Upper lobe of right lung (tissue), 1 donor: ENCODE data around the gene SRSF3. TPM values are rescaled to one million over a fixed set of nuclear protein-coding genes. Genes with fewer than 3 reads are reported as not detected.
A peak's percentile ranks its signal among the peaks of the same experiment; 100 is the strongest.

Experiments used
- ATAC-seq: fragments of 200-7000 bp; cut with Tn5 transposase; one replicate; pipeline ENCODE4 v1.9.1; 2020; ENCODE audit warnings: mild to moderate bottlenecking, moderate library complexity
- DNase-seq: peaks from one replicate; pipeline ENCODE4 v3.0.0-alpha.2; 2020
- H3K27ac ChIP-seq: fragments of 200-600 bp; one replicate; pipeline ENCODE4 v1.8.0; 2022
- H3K27me3 ChIP-seq: fragments of 200-600 bp; one replicate; pipeline ENCODE4 v1.8.0; 2022; ENCODE audit warnings: mild to moderate bottlenecking
- H3K36me3 ChIP-seq: fragments of 200-600 bp; one replicate; pipeline ENCODE4 v1.8.0; 2022
- H3K4me1 ChIP-seq: fragments of 200-600 bp; one replicate; pipeline ENCODE4 v1.8.0; 2022
- H3K4me3 ChIP-seq: fragments of 200-600 bp; one replicate; pipeline ENCODE4 v1.8.0; 2022; ENCODE audit warnings: mild to moderate bottlenecking
- H3K9me3 ChIP-seq: fragments of 200-600 bp; one replicate; pipeline ENCODE4 v1.8.0; 2022
- CTCF ChIP-seq: fragments of 200-600 bp; IDR thresholded peaks from one replicate; pipeline ENCODE4 v1.8.0; 2022; ENCODE audit warnings: antibody characterized with exemption
- intact Hi-C: fragments of 100-400 bp; cut with DNase I; formaldehyde crosslinking; loops from one replicate; pipeline ENCODE4 v1.11.0; 2022
- long read RNA-seq: library from polyadenylated mRNA; unstranded; transcript quantifications from one replicate; pipeline ENCODE4 v2.0.0, GENCODE V29; 2021
- total RNA-seq: library from RNA; stranded (reverse); fragmentation: NEBNext Ultra II Directional; extraction: Animal tissue kit (Norgen Biotek cat#: 25700); gene quantifications from one replicate; pipeline ENCODE4 v1.2.1, GENCODE V29; 2021
- donor health status: DM: no; HTN: yes; CAD: no; lungs with severe emphysema.

Gene SRSF3
- 169 TPM for total RNA-seq
- long read RNA-seq, full-length matches to known transcripts, result 207 of 216 reads
- long read RNA-seq, partial matches to known transcripts, result 4 of 216 reads
- long read RNA-seq, other reads (novel, unspliced or antisense), result 5 of 216 reads

GRCh38 chr6:36594029-36594815 is at the start of gene SRSF3:
SRSF3 (plus strand) TSS chr6:36594362; CDS start chr6:36596763, 2,401 bp downstream.
- H3K27ac ChIP-seq, result peak within 1 kb of the TSS; percentile 100
- intact Hi-C loops, result no loop called here
- peak; percentile 99 for ATAC-seq
- no peaks in the 10 kb centered on the region for H3K27me3 ChIP-seq
- peaks cover 28% of the 10 kb centered on the region for H3K36me3 ChIP-seq
- peaks cover 23% of the 10 kb centered on the region for H3K4me1 ChIP-seq
- peak; percentile 98 for DNase-seq
- TF ChIP-seq CTCF, result peak; percentile 52
- H3K9me3 ChIP-seq, result no peaks in the 10 kb centered on the region
- peak within 1 kb of the TSS; percentile 99 for H3K4me3 ChIP-seq

- intact Hi-C loops, result no loop called here
- ATAC-seq (no peak), DNase-seq (no peak)
- Histone ChIP-seq H3K27me3 (no peaks in the 10 kb centered on the region), H3K9me3 (no peaks in the 10 kb centered on the region), H3K4me1 (peaks cover 23% of the 10 kb centered on the region), H3K27ac (peak overlapping the region; percentile 95), H3K4me3 (peak overlapping the region; percentile 95), H3K36me3 (peaks cover 5% of the 10 kb centered on the region)
- TF ChIP-seq CTCF, result no peak
Measured at GRCh38 chr6:36545767-36546307, 48.3 kb upstream of the SRSF3 start.

GRCh38 chr6:36546308-36546919 is 47.7 kb upstream of the SRSF3 start:
- intact Hi-C loops, result no loop called here
- no peak for TF ChIP-seq CTCF
- no peak for DNase-seq
- ATAC-seq, result peak; percentile 2
- Histone ChIP-seq H3K36me3 (no peaks in the 10 kb centered on the region), H3K9me3 (no peaks in the 10 kb centered on the region), H3K27ac (peak overlapping the region; percentile 95), H3K4me1 (peaks cover 23% of the 10 kb centered on the region), H3K27me3 (no peaks in the 10 kb centered on the region), H3K4me3 (peak overlapping the region; percentile 95)

GRCh38 chr6:36546920-36547645 is 47.1 kb upstream of the SRSF3 start, which contains the start of gene STK38:
STK38 (minus strand) TSS chr6:36547479; CDS start chr6:36540202, 7,277 bp downstream.
- no peak for TF ChIP-seq CTCF
- ATAC-seq (peak; percentile 98), DNase-seq (peak; percentile 96)
- Histone ChIP-seq H3K9me3 (no peaks in the 10 kb centered on the region), H3K27me3 (no peaks in the 10 kb centered on the region), H3K36me3 (no peaks in the 10 kb centered on the region), H3K4me1 (peaks cover 23% of the 10 kb centered on the region), H3K4me3 (peak within 1 kb of the TSS; percentile 95), H3K27ac (peak within 1 kb of the TSS; percentile 95)
- intact Hi-C loops, result no loop called here

GRCh38 chr6:36547646-36548400 is 46.3 kb upstream of the SRSF3 start:
- Histone ChIP-seq H3K36me3 (no peaks in the 10 kb centered on the region), H3K9me3 (no peaks in the 10 kb centered on the region), H3K4me1 (peaks cover 23% of the 10 kb centered on the region), H3K4me3 (peak overlapping the region; percentile 95), H3K27ac (peak overlapping the region; percentile 95), H3K27me3 (no peaks in the 10 kb centered on the region)
- no peak for ATAC-seq
- DNase-seq, result no peak
- no peak for TF ChIP-seq CTCF
- intact Hi-C loops, result no loop called here
